WERI-Rb-1 (cell line): ENCODE data around the gene TMEFF1.
A peak's percentile ranks its signal among the peaks of the same experiment; 100 is the strongest.
"Not testable (repeated sequence)": the region's sequence is repeated elsewhere in the genome, so short reads cannot be mapped to it uniquely, and the experiment has no call there.

Source experiments
- DNase-seq: peaks from one replicate; pipeline ENCODE4 v3.0.0-alpha.2; 2020
- H3K27ac ChIP-seq: fragments of 250-450 bp; sonication (Bioruptor Pico); 2 replicates; pipeline ENCODE4 v1.5.1; 2020; ENCODE audit warnings: mild to moderate bottlenecking, moderate library complexity
- H3K27me3 ChIP-seq: fragments of 250-450 bp; sonication (Bioruptor Pico); 2 replicates; pipeline ENCODE4 v1.5.1; 2021; ENCODE audit warnings: mild to moderate bottlenecking, low read depth, moderate library complexity; ENCODE audit not compliant: insufficient read depth, severe bottlenecking
- H3K36me3 ChIP-seq: fragments of 250-450 bp; sonication (Bioruptor Pico); 2 replicates; pipeline ENCODE4 v1.5.1; 2020; ENCODE audit warnings: mild to moderate bottlenecking, moderate library complexity
- H3K4me3 ChIP-seq: 2 replicates; pipeline ENCODE4 v1.5.1; 2011; ENCODE audit warnings: low read depth, mild to moderate bottlenecking, control low read depth, low read length
- H3K9me3 ChIP-seq: fragments of 250-450 bp; sonication (Bioruptor Pico); 2 replicates; pipeline ENCODE4 v1.5.1; 2021; ENCODE audit warnings: mild to moderate bottlenecking, moderate library complexity; ENCODE audit not compliant: severe bottlenecking
- TF ChIP-seq, protein P1 (sequence below): IDR thresholded peaks from 2 replicates; pipeline ENCODE4 v1.5.1; 2011; ENCODE audit warnings: low read depth, mild to moderate bottlenecking, control low read depth, inconsistent platforms, low read length

The TMEFF1 gene

DNA sequence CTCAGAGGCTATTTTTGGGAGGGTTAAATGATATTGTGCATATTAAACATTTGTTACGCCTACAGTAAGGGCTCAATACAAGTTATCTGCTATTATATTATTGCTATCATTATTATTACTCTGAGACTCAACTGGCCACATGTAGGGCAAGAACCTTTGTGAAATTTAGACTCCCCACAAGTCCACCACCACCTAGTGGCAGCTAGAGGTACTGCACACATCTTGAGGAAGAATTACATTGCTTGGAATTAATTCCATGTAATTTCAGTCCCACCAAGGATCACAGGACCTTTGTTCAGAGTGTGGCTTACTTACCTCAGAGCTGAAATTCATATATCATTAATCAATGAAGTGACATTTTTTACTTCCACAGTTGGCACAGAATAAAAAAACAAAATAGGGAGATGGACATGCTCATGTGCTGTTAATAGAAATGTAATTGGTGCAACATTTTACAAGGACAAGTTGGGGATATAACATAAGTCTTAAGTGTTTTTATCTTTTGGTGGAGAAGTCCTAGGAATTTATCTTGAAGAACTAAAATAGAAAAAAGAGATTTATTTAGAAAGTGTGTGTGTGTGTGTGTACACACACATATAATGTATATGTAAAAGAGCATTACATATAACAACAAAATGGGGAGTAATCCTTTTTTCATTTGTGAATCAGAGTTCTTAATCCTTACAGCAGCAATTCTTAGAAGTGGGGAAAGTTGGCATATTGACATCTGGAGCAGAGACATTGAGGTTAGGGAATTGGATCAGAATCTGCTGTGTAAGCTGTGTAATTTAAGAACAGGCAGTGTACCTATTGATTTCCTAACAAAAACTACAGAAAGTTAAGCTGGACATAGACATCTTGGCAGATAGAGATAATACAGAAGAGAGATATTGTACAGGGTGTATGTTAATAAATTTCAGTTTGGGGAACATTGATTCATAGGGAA is 34.8 kb upstream of the TMEFF1 start:
- TF ChIP-seq, protein P1, sequence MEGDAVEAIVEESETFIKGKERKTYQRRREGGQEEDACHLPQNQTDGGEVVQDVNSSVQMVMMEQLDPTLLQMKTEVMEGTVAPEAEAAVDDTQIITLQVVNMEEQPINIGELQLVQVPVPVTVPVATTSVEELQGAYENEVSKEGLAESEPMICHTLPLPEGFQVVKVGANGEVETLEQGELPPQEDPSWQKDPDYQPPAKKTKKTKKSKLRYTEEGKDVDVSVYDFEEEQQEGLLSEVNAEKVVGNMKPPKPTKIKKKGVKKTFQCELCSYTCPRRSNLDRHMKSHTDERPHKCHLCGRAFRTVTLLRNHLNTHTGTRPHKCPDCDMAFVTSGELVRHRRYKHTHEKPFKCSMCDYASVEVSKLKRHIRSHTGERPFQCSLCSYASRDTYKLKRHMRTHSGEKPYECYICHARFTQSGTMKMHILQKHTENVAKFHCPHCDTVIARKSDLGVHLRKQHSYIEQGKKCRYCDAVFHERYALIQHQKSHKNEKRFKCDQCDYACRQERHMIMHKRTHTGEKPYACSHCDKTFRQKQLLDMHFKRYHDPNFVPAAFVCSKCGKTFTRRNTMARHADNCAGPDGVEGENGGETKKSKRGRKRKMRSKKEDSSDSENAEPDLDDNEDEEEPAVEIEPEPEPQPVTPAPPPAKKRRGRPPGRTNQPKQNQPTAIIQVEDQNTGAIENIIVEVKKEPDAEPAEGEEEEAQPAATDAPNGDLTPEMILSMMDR: peak; percentile 71

DNA sequence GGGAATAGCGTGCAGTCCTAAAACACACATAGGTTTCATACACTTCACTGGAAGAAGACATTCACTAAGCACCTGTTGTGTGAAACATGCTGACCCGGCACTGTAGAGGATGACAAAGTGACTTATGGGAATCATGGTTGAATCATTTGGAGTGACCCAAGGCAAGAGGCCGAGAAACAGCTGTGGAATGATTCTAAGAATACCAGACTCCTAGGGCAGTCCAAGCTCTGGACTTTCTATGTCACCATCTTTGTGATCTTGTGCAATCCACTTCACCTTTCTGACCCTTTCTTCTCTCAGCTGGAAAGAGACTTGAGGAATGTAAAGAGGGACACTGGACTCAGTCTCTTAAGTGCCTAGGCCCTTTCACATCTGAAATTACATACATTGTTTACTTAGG is 32.9 kb upstream of the TMEFF1 start:
- H3K27me3 ChIP-seq: no peaks in the 10 kb centered on the region
- no peak overlapping the region for H3K27ac ChIP-seq
- no peak for DNase-seq
- TF ChIP-seq, protein P1: no peak
- H3K9me3 ChIP-seq: no peaks in the 10 kb centered on the region
- peaks cover 41% of the 10 kb centered on the region for H3K36me3 ChIP-seq
- H3K4me3 ChIP-seq: no peak overlapping the region

More for the DNA sequence above, 34.8 kb upstream of the TMEFF1 start:
- Histone ChIP-seq H3K27me3 (no peaks in the 10 kb centered on the region), H3K27ac (no peak overlapping the region), H3K9me3 (no peaks in the 10 kb centered on the region), H3K36me3 (peaks cover 35% of the 10 kb centered on the region), H3K4me3 (no peak overlapping the region)
- peak; percentile 87 for DNase-seq

DNA sequence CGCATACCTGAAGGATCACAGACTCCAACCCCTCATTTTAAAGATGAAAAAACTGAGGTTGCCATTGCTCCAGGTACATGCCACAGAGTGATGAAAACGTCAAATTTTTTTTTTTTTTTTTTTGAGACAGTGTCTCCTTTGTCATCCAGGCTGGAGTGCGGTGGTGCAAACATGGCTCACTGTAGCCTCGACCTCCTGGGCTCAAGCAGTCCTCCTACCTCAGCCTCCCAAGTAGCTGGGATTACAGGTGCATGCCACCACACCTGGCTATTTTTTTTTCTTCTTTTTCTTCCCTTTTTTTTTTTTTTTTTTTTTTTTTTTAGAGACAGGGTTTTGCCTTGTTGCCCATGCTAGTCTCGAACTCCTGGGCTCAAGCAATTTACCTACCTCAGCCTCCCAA is 32.5 kb upstream of the TMEFF1 start:
- not testable (repeated sequence) for DNase-seq, H3K9me3 ChIP-seq, H3K4me3 ChIP-seq, H3K27ac ChIP-seq, H3K27me3 ChIP-seq
- peaks cover 39% of the 10 kb centered on the region for H3K36me3 ChIP-seq

DNA sequence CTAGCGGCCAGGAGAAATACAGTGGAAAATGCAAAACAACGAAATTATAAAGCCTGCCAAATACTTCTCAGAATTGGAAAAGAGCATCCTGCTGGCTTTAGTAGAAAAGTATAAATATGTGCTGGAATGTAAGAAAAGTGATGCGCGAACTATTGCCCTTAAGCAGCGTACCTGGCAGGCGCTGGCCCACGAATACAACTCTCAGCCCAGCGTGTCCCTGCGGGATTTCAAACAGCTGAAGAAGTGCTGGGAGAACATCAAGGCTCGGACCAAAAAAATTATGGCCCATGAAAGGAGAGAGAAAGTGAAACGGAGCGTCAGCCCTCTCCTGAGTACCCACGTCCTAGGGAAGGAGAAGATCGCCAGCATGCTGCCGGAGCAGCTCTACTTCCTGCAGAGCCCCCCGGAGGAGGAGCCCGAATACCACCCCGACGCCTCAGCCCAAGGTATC is 31.0 kb upstream of the TMEFF1 start:
- TF ChIP-seq, protein P1: no peak
- no peak for DNase-seq
- H3K9me3 ChIP-seq: no peaks in the 10 kb centered on the region
- no peaks in the 10 kb centered on the region for H3K27me3 ChIP-seq
- H3K27ac ChIP-seq: no peak overlapping the region
- no peak overlapping the region for H3K4me3 ChIP-seq
- peaks cover 51% of the 10 kb centered on the region for H3K36me3 ChIP-seq

DNA sequence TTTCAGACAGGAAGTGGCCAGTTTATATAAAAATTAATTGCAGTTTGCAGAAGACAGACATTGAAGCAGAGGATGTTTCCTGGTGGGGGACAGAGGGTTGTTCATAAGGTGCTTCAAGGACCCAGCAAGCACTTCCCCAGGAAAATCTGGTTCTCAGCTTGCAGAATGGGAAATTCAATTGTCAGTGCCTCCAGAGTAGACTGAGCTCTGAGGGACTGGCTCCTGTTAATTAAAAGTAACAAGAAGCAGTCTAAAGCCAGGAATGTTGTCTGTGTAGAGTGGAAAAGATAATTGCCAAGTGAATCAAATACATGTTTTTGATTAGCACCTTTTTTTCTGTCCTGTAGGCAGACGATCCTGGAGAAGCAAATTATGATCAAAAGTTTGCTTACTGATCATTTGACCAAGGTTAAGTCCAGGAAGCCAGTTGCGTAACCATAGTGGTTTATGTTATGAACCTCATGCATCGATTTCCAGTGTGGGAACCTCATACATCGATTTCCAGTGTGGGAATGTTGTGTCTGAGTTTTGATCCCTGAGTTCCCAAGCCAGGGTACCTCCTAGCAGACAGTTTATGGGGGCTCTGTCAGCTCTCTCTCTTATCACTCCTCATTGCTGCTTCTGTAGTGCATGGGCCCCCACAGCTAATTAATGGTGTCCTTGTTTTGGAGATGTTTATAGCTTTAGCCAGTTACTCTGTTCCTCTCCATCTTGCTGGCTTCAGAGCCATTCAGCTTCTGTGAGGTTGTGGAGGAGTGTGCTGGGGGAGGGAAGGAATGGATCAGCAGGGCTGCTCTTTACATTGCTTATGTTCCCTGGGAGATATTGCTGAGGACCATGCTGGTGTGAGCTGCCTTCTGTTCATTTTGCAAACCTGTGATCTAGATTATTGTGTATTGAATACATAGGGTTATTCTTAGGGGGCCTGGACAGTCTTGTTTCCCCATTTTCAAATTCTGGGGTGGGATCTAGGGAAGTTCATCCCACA is 28.9 kb upstream of the TMEFF1 start:
- no peak for DNase-seq
- no peak overlapping the region for H3K27ac ChIP-seq
- H3K27me3 ChIP-seq: no peaks in the 10 kb centered on the region
- H3K9me3 ChIP-seq: no peaks in the 10 kb centered on the region
- peaks cover 54% of the 10 kb centered on the region for H3K36me3 ChIP-seq
- TF ChIP-seq, protein P1: no peak
- H3K4me3 ChIP-seq: no peak overlapping the region
